Upper lobe of left lung (tissue), 4 donors: ENCODE results near the gene WNT3.

ENCODE experiments used
- CTCF ChIP-seq, 6 experiments: fragments of 450-650 bp in 4 of 6; fragments of 200-600 bp in 2 of 6; sonication (generic) in 2 of 6; IDR thresholded peaks; one replicate each; pipeline ENCODE4 v1.5.1; 2016 to 2019; ENCODE audit warnings: antibody characterized with exemption in 6 of 6
- POLR2AphosphoS5 ChIP-seq, 2 donors: sonication (generic); formaldehyde crosslinking; IDR thresholded peaks; one replicate each; pipeline ENCODE4 v1.5.1; 2017; ENCODE audit warnings: antibody characterized with exemption in 2 of 2

GRCh38 chr17:46827274-46827673, 8.8 kb upstream of the WNT3 start:
- no peak for TF ChIP-seq CTCF (IDR thresholded peaks at IDR 0.05)
- no peak for TF ChIP-seq POLR2AphosphoS5 (IDR thresholded peaks at IDR 0.05)
